A673 (cell line): ENCODE measurements around the gene ACTR10. TPM values are rescaled to one million over a fixed set of nuclear protein-coding genes. Genes with fewer than 3 reads are reported as not detected.

Source experiments
- BruUV-seq: library from RNA; stranded (reverse); fragments of 400-500 nt; replicated peaks from 2 replicates; lab custom pipeline; 2021; lab: Mats Ljungman, UMichigan
- CTCF ChIA-PET: fragments of 300-600 bp; sonication (Branson Sonifier 250); formaldehyde crosslinking; loops from one replicate; lab custom pipeline; 2022; ENCODE audit warnings: antibody characterized with exemption; lab: Charles Lee
- POLR2A ChIA-PET: fragments of 300-600 bp; sonication (Branson Sonifier 250); formaldehyde crosslinking; loops from one replicate; lab custom pipeline; 2022; ENCODE audit warnings: antibody characterized with exemption; ENCODE audit not compliant: low non-redundant PET; lab: Charles Lee
- DNase-seq: peaks from one replicate; pipeline ENCODE4 v3.0.0-alpha.2; 2015; ENCODE audit warnings: low spot score
- H3K27ac ChIP-seq: fragments of 200-600 bp; sonication (generic); 2 replicates; pipeline ENCODE4 v1.5.1; 2016; ENCODE audit warnings: mixed run types, low read depth, mild to moderate bottlenecking, mixed read lengths, antibody characterized with exemption, low read length; ENCODE audit not compliant: poor library complexity, severe bottlenecking
- H3K27me3 ChIP-seq: fragments of 200-600 bp; sonication (generic); replicated peaks from 2 replicates; pipeline ENCODE4 v1.6.1; 2017; ENCODE audit warnings: mixed run types, low read depth, mild to moderate bottlenecking, mixed read lengths, antibody characterized with exemption, low read length; ENCODE audit not compliant: insufficient read depth, poor library complexity
- H3K36me3 ChIP-seq: fragments of 200-600 bp; sonication (generic); 2 replicates; pipeline ENCODE4 v1.6.1; 2016; ENCODE audit warnings: mixed run types, mild to moderate bottlenecking, mixed read lengths, antibody characterized with exemption, low read length; ENCODE audit not compliant: insufficient read depth, poor library complexity, severe bottlenecking
- H3K4me1 ChIP-seq: fragments of 200-600 bp; sonication (generic); 2 replicates; pipeline ENCODE4 v1.6.1; 2017; ENCODE audit warnings: mixed run types, mild to moderate bottlenecking, mixed read lengths, antibody characterized with exemption, low read length; ENCODE audit not compliant: insufficient read depth, poor library complexity, severe bottlenecking
- H3K4me3 ChIP-seq: fragments of 200-600 bp; sonication (generic); 2 replicates; pipeline ENCODE4 v1.5.1; 2016; ENCODE audit warnings: low read depth, mixed run types, mild to moderate bottlenecking, mixed read lengths, low read length; ENCODE audit not compliant: poor library complexity, severe bottlenecking
- H3K9me3 ChIP-seq: fragments of 200-600 bp; sonication (generic); 2 replicates; pipeline ENCODE4 v1.6.1; 2016; ENCODE audit warnings: mixed run types, low read depth, mild to moderate bottlenecking, mixed read lengths, antibody characterized with exemption, low read length; ENCODE audit not compliant: poor library complexity, severe bottlenecking
- CTCF ChIP-seq: fragments of 300-800, 200-600 bp; sonication (generic); conservative IDR thresholded peaks from 2 replicates; pipeline ENCODE4 v1.5.1; 2017; ENCODE audit warnings: low read depth, mild to moderate bottlenecking, antibody characterized with exemption, low read length, moderate library complexity, mixed read lengths
- EZH2 ChIP-seq: fragments of 200-600 bp; sonication (generic); IDR thresholded peaks from 2 replicates; pipeline ENCODE4 v1.6.1; 2017; ENCODE audit warnings: borderline replicate concordance, low read depth, mild to moderate bottlenecking, mixed read lengths, antibody characterized with exemption, low read length; ENCODE audit not compliant: poor library complexity, severe bottlenecking
- intact Hi-C: fragments of 100-400 bp; cut with micrococcal nuclease; formaldehyde crosslinking; loops from one replicate; pipeline ENCODE4 v1.10.0; 2022; ENCODE audit not compliant: unreplicated experiment
- total RNA-seq: library from RNA; stranded (reverse); gene quantifications from 2 replicates; pipeline ENCODE4 v1.2.3, GENCODE V29; 2021

Gene ACTR10
- total RNA-seq, 1 experiment from 2014 or later = 54.7 TPM

DNA sequence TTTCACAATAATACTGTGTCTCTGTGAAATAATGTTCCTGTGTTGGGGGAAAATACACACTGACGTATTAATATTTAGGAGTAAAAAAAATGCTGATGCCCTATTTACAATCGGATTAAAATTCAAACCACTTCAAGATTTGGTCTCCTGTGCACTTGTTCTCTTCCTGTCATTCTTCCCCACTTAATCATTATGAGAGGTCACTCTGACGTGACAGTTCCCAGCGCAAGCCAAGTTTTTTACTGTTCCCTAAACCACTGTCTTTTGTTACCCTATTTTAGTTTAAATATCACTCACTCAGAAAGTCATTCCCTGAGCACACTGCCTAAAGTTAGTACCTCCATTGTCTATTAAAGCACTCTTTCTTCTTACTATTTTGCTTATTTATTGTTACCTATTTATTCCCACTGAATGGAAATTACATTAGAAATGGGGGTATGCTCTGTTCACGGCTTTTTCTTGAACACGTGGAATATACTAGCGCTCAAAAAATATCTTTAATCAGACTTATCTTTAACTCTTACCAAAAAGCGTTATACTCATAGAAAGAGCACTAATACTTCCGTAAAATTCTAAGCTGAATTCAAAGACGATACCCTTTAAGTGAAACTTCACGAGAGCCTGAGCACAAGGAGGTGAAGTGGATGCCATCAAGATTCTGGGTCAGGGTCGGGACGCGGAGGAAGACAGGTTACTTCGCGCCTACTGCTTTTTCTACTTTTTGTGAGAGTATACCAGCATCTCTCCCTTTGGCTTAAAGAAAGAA is 44.0 kb downstream of the ACTR10 start:
- Histone ChIP-seq H3K36me3 (peaks cover 12% of the 10 kb centered on the region), H3K27ac (peak overlapping the region; percentile 96), H3K4me1 (peaks cover 14% of the 10 kb centered on the region), H3K27me3 (no peaks in the 10 kb centered on the region), H3K9me3 (no peaks in the 10 kb centered on the region), H3K4me3 (peak overlapping the region; percentile 88)
- ChIA-PET POLR2A (no interaction called here), CTCF (interaction anchor here (0.6 to 0.7 kb wide), 2 partner anchors 34 to 57 kb away, joined by 3 to 5 read pairs; no protein-coding TSS in a partner anchor)
- no peak for TF ChIP-seq EZH2
- no peak for TF ChIP-seq CTCF
- BruUV-seq = TSS peak; percentile 96
- intact Hi-C loops = no loop called here
- peak; percentile 57 for DNase-seq

DNA sequence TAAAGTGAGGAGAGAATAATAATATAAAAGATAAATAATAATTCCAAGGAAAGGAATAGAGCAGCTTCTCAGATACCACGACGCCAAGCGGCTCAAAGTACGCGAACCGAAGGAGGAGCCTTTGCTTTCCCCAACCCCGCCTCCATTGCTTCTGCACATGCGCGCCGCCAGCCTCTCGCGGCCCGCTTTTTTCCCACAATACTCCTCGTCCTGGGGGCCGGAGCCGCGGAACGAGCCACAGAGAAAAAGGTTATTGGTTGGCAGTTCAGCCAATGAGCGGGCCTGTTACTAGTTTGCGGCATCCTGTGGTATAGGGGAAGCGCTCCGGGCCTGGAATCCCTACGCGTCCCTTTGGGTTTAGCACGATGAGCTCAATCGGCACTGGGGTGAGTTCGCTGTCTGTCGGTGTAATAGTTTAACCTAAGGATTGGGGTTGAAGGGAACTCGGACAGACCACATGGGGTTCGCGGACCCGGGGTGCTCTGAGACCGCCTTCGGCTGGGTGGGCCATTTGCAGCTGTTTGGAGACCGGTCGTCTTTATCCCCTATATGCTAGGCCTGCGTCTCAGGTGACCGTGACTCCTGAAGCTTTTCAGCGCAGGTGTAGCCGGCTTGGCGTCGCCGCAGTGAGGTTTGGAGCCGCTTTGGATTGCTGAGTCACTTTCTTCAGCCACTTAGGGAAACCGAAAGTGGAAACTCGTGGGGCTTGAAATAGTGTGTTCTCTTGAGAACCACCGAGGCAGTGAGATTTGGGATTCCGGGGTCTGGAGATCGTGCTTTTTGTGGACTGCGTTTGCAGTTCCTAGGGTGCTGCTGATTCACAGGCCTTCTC is 44.8 kb downstream of the ACTR10 start, which contains the start of gene PSMA3:
PSMA3 (plus strand) TSS at position 288 of the 832 bp plus-strand sequence; CDS start at position 366, 78 bp downstream.
- Histone ChIP-seq H3K27ac (peak within 1 kb of the TSS; percentile 96), H3K27me3 (no peaks in the 10 kb centered on the region), H3K36me3 (peaks cover 18% of the 10 kb centered on the region), H3K4me3 (peak within 1 kb of the TSS; percentile 88), H3K4me1 (peaks cover 14% of the 10 kb centered on the region), H3K9me3 (no peaks in the 10 kb centered on the region)
- POLR2A ChIA-PET = no interaction called here
- DNase-seq = peak; percentile 99
- TSS peak; percentile 77 for BruUV-seq
- TF ChIP-seq CTCF (no peak), EZH2 (no peak)
- CTCF ChIA-PET = interaction anchor here (0.6 to 0.7 kb wide), 2 partner anchors 35 to 56 kb away, joined by 3 to 5 read pairs; no protein-coding TSS in a partner anchor
- intact Hi-C loops = no loop called here

DNA sequence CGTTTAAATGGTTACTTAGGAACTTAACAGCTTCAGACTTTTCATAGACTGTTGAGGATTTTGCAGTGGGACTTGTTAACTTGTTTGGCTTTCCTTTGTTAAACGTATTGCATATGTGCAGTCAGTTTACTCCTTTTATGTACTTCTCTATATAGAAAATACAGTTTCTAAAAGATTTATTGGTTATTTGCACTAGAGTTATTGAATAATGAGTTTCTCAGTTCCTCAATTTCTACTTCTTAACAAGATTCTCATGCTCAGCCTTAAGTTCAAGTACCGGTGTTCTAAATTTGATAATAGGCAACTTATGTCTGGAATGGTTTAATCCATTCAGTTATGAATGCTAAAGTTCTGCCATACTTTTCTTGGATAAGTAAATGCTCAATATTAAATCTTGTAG is 45.6 kb downstream of the ACTR10 start:
- ChIA-PET POLR2A (no interaction called here), CTCF (no interaction called here)
- BruUV-seq = no TSS peak
- Histone ChIP-seq H3K27me3 (no peaks in the 10 kb centered on the region), H3K4me1 (peaks cover 14% of the 10 kb centered on the region), H3K27ac (peak overlapping the region; percentile 96), H3K36me3 (peaks cover 24% of the 10 kb centered on the region), H3K9me3 (no peaks in the 10 kb centered on the region), H3K4me3 (peak overlapping the region; percentile 88)
- intact Hi-C loops = no loop called here
- TF ChIP-seq EZH2 = no peak
- TF ChIP-seq CTCF = no peak
- DNase-seq = no peak
